ENCODE results near the gene TMTC2. TPM values are rescaled to one million over a fixed set of nuclear protein-coding genes. Genes with fewer than 3 reads are reported as not detected.

Gene TMTC2
- total and polyA plus RNA-seq, 2 donors: 3.0 to 5.1 TPM

- Histone ChIP-seq H3K27me3 (ENCODE audit: control insufficient read depth in 2 of 2, insufficient read depth in 1 of 2, low read length in 1 of 2) (no peaks in the 10 kb centered on the region), H3K27ac (ENCODE audit: low read depth in 1 of 2, low read length in 1 of 2) (no peak overlapping the region), H3K9me3 (ENCODE audit: control insufficient read depth in 2 of 2, insufficient read depth in 1 of 2, low read length in 1 of 2) (no peaks in the 10 kb centered on the region), H3K4me3 (ENCODE audit: low read length in 2 of 2) (no peak overlapping the region), H3K4me1 (ENCODE audit: control insufficient read depth in 2 of 2, insufficient read depth in 2 of 2, low read length in 2 of 2) (no peaks in the 10 kb centered on the region), H3K36me3 (ENCODE audit: control insufficient read depth in 2 of 2, insufficient read depth in 2 of 2, low read length in 1 of 2) (no peaks in the 10 kb centered on the region)
- WGBS: 93% methylated on average over 7 of the region's 7 CpGs
- no peak for DNase-seq (ENCODE audit: low read depth in 6 of 9, low spot score in 9 of 9)
Measured at GRCh38 chr12:82919388-82920054, 232.8 kb downstream of the TMTC2 start.

DNA sequence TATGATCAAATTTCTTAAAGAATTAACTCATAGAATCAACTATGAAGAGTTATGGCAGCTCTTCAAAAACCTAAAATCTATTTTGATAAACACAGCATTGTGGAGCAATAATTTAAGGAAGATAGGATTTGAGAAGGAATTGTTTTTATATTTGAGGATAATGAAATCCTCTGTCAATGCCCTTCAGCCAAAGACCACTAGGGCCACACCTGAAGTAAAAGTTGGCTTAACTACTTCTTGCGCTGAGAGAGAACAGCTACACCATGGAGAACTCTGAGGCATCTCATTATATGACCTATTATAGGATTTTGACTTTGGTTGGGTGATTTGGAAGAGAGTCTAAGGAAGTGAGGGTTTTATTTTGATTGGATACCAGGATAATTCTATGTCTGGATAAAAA, 237.2 kb downstream of the TMTC2 start:
- Histone ChIP-seq H3K4me1 (ENCODE audit: control insufficient read depth in 2 of 2, insufficient read depth in 2 of 2, low read length in 2 of 2) (no peaks in the 10 kb centered on the region), H3K9me3 (ENCODE audit: control insufficient read depth in 2 of 2, insufficient read depth in 1 of 2, low read length in 1 of 2) (no peaks in the 10 kb centered on the region), H3K4me3 (ENCODE audit: low read length in 2 of 2) (no peak overlapping the region), H3K36me3 (ENCODE audit: control insufficient read depth in 2 of 2, insufficient read depth in 2 of 2, low read length in 1 of 2) (no peaks in the 10 kb centered on the region), H3K27me3 (ENCODE audit: control insufficient read depth in 2 of 2, insufficient read depth in 1 of 2, low read length in 1 of 2) (no peaks in the 10 kb centered on the region), H3K27ac (ENCODE audit: low read depth in 1 of 2, low read length in 1 of 2) (no peak overlapping the region)
- no peak for DNase-seq (ENCODE audit: low read depth in 6 of 9, low spot score in 9 of 9)
- 99% methylated on average over 1 of the region's 1 CpG for WGBS

DNA sequence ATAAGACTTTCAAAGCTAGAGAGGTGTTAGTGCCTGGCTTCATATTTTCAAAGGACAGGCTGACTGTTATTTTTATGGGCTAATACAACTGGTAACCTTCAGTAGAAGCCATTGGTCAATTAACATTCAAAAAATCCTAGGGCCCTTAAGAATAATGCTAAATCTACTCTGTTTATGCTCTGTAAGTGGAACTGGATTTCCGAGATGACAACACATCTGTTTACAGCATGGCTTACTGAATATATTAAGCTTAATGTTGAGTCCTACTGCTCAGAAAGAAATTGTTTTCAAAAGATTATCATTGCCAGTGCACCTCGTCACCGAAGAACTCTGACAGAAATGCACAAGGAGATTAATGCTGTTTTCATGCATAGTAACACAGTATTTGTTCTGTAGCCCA, 239.9 kb downstream of the TMTC2 start:
- no peaks in the 10 kb centered on the region for H3K36me3 ChIP-seq (ENCODE audit: control insufficient read depth in 2 of 2, insufficient read depth in 2 of 2, low read length in 1 of 2)
- H3K4me3 ChIP-seq (ENCODE audit: low read length in 2 of 2): no peak overlapping the region
- no peaks in the 10 kb centered on the region for H3K4me1 ChIP-seq (ENCODE audit: control insufficient read depth in 2 of 2, insufficient read depth in 2 of 2, low read length in 2 of 2)
- no peaks in the 10 kb centered on the region for H3K27me3 ChIP-seq (ENCODE audit: control insufficient read depth in 2 of 2, insufficient read depth in 1 of 2, low read length in 1 of 2)
- no peak for DNase-seq (ENCODE audit: low read depth in 6 of 9, low spot score in 9 of 9)
- no peak overlapping the region for H3K27ac ChIP-seq (ENCODE audit: low read depth in 1 of 2, low read length in 1 of 2)
- 96% methylated on average over 3 of the region's 3 CpGs for WGBS
- no peaks in the 10 kb centered on the region for H3K9me3 ChIP-seq (ENCODE audit: control insufficient read depth in 2 of 2, insufficient read depth in 1 of 2, low read length in 1 of 2)

DNA sequence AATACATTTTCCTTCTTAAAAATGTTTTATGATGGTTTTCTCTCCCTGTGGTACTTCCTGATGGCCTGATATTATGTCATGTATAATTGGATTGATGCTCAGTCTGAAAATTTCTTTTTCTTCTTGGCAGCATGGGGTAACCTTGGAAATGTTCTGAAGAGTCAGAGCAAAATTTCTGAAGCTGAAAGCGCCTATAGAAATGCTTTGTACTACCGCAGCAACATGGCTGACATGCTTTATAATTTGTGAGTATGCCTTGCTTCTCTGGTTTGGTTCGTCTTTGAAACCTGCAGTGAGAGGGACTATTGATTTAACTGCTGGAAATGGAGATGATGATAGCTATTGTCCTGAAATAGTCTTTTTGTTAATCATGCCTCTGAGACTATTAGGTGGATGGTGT, 243.6 kb downstream of the TMTC2 start:
- WGBS: 95% methylated on average over 3 of the region's 3 CpGs
- no peak for DNase-seq (ENCODE audit: low read depth in 6 of 9, low spot score in 9 of 9)
- no peaks in the 10 kb centered on the region for H3K9me3 ChIP-seq (ENCODE audit: control insufficient read depth in 2 of 2, insufficient read depth in 1 of 2, low read length in 1 of 2)
- no peak overlapping the region for H3K27ac ChIP-seq (ENCODE audit: low read depth in 1 of 2, low read length in 1 of 2)
- no peaks in the 10 kb centered on the region for H3K36me3 ChIP-seq (ENCODE audit: control insufficient read depth in 2 of 2, insufficient read depth in 2 of 2, low read length in 1 of 2)
- no peak overlapping the region for H3K4me3 ChIP-seq (ENCODE audit: low read length in 2 of 2)
- no peaks in the 10 kb centered on the region for H3K27me3 ChIP-seq (ENCODE audit: control insufficient read depth in 2 of 2, insufficient read depth in 1 of 2, low read length in 1 of 2)
- H3K4me1 ChIP-seq (ENCODE audit: control insufficient read depth in 2 of 2, insufficient read depth in 2 of 2, low read length in 2 of 2): no peaks in the 10 kb centered on the region

GRCh38 chr12:82931349-82932116, 244.8 kb downstream of the TMTC2 start:
- Histone ChIP-seq H3K27me3 (ENCODE audit: control insufficient read depth in 2 of 2, insufficient read depth in 1 of 2, low read length in 1 of 2) (no peaks in the 10 kb centered on the region), H3K4me3 (ENCODE audit: low read length in 2 of 2) (no peak overlapping the region), H3K36me3 (ENCODE audit: control insufficient read depth in 2 of 2, insufficient read depth in 2 of 2, low read length in 1 of 2) (no peaks in the 10 kb centered on the region), H3K9me3 (ENCODE audit: control insufficient read depth in 2 of 2, insufficient read depth in 1 of 2, low read length in 1 of 2) (no peaks in the 10 kb centered on the region), H3K27ac (ENCODE audit: low read depth in 1 of 2, low read length in 1 of 2) (no peak overlapping the region), H3K4me1 (ENCODE audit: control insufficient read depth in 2 of 2, insufficient read depth in 2 of 2, low read length in 2 of 2) (no peaks in the 10 kb centered on the region)
- WGBS: 93% methylated on average over 5 of the region's 5 CpGs
- no peak for DNase-seq (ENCODE audit: low read depth in 6 of 9, low spot score in 9 of 9)

- H3K4me1 ChIP-seq (ENCODE audit: control insufficient read depth in 2 of 2, insufficient read depth in 2 of 2, low read length in 2 of 2): no peaks in the 10 kb centered on the region
- DNase-seq (ENCODE audit: low read depth in 6 of 9, low spot score in 9 of 9): no peak
- WGBS: 37% methylated on average over 2 of the region's 2 CpGs
- H3K36me3 ChIP-seq (ENCODE audit: control insufficient read depth in 2 of 2, insufficient read depth in 2 of 2, low read length in 1 of 2): no peaks in the 10 kb centered on the region
- no peak overlapping the region for H3K27ac ChIP-seq (ENCODE audit: low read depth in 1 of 2, low read length in 1 of 2)
- H3K9me3 ChIP-seq (ENCODE audit: control insufficient read depth in 2 of 2, insufficient read depth in 1 of 2, low read length in 1 of 2): no peaks in the 10 kb centered on the region
- H3K4me3 ChIP-seq (ENCODE audit: low read length in 2 of 2): no peak overlapping the region
- no peaks in the 10 kb centered on the region for H3K27me3 ChIP-seq (ENCODE audit: control insufficient read depth in 2 of 2, insufficient read depth in 1 of 2, low read length in 1 of 2)
Measured at GRCh38 chr12:82937151-82937550, 250.4 kb downstream of the TMTC2 start.

- no peak overlapping the region for H3K4me3 ChIP-seq (ENCODE audit: low read length in 2 of 2)
- no peaks in the 10 kb centered on the region for H3K27me3 ChIP-seq (ENCODE audit: control insufficient read depth in 2 of 2, insufficient read depth in 1 of 2, low read length in 1 of 2)
- H3K36me3 ChIP-seq (ENCODE audit: control insufficient read depth in 2 of 2, insufficient read depth in 2 of 2, low read length in 1 of 2): no peaks in the 10 kb centered on the region
- no peaks in the 10 kb centered on the region for H3K4me1 ChIP-seq (ENCODE audit: control insufficient read depth in 2 of 2, insufficient read depth in 2 of 2, low read length in 2 of 2)
- WGBS: 85% methylated on average over 2 of the region's 2 CpGs
- H3K9me3 ChIP-seq (ENCODE audit: control insufficient read depth in 2 of 2, insufficient read depth in 1 of 2, low read length in 1 of 2): no peaks in the 10 kb centered on the region
- DNase-seq (ENCODE audit: low read depth in 6 of 9, low spot score in 9 of 9): no peak
- no peak overlapping the region for H3K27ac ChIP-seq (ENCODE audit: low read depth in 1 of 2, low read length in 1 of 2)
Measured at GRCh38 chr12:82942521-82942920, 255.8 kb downstream of the TMTC2 start.

DNA sequence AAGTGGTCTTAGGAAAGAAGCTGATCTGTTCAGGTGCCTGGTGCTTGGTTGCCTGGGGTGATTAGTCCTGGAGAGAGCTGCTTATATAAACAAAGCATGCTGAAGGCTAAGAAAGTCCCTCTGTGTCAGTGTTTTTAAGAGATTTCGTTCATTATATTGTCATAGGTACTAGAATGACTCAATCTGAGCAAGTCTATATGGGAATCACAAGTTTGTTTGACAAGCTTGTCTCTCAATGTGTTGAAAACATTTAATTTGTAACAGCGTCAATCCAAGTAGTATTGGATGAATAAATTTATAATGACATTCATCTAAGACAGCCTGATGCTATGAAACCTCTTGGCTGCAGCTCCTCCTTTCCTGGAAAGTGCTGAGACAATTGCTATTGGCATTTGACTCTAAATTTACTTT, 256.3 kb downstream of the TMTC2 start:
- no peak for DNase-seq (ENCODE audit: low read depth in 6 of 9, low spot score in 9 of 9)
- H3K9me3 ChIP-seq (ENCODE audit: control insufficient read depth in 2 of 2, insufficient read depth in 1 of 2, low read length in 1 of 2): no peaks in the 10 kb centered on the region
- no peak overlapping the region for H3K4me3 ChIP-seq (ENCODE audit: low read length in 2 of 2)
- H3K36me3 ChIP-seq (ENCODE audit: control insufficient read depth in 2 of 2, insufficient read depth in 2 of 2, low read length in 1 of 2): no peaks in the 10 kb centered on the region
- H3K27me3 ChIP-seq (ENCODE audit: control insufficient read depth in 2 of 2, insufficient read depth in 1 of 2, low read length in 1 of 2): no peaks in the 10 kb centered on the region
- no peaks in the 10 kb centered on the region for H3K4me1 ChIP-seq (ENCODE audit: control insufficient read depth in 2 of 2, insufficient read depth in 2 of 2, low read length in 2 of 2)
- WGBS: 78% methylated on average over 2 of the region's 2 CpGs
- H3K27ac ChIP-seq (ENCODE audit: low read depth in 1 of 2, low read length in 1 of 2): no peak overlapping the region

DNA sequence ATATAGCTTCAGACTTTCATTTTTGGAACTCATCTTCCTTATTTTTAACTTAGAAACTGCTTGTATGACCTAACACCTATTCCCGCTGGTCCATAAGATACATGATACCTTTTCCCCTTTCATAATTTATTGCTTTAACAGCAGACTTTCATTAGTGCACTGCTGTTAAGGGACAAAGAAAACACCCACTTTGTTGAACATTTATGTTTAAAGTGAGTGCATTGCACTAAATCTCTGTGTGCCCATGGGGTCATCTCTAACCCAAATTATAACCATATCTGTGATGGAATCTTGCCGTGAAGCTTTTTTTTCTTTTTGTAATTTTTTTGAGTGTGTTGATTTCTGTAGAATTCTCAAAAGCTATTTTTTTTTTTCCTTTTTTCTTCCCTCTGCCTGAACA, 261.8 kb downstream of the TMTC2 start:
- Histone ChIP-seq H3K27me3 (ENCODE audit: control insufficient read depth in 2 of 2, insufficient read depth in 1 of 2, low read length in 1 of 2) (no peaks in the 10 kb centered on the region), H3K4me1 (ENCODE audit: control insufficient read depth in 2 of 2, insufficient read depth in 2 of 2, low read length in 2 of 2) (no peaks in the 10 kb centered on the region), H3K27ac (ENCODE audit: low read depth in 1 of 2, low read length in 1 of 2) (no peak overlapping the region), H3K4me3 (ENCODE audit: low read length in 2 of 2) (no peak overlapping the region), H3K36me3 (ENCODE audit: control insufficient read depth in 2 of 2, insufficient read depth in 2 of 2, low read length in 1 of 2) (no peaks in the 10 kb centered on the region), H3K9me3 (ENCODE audit: control insufficient read depth in 2 of 2, insufficient read depth in 1 of 2, low read length in 1 of 2) (no peaks in the 10 kb centered on the region)
- DNase-seq (ENCODE audit: low read depth in 6 of 9, low spot score in 9 of 9): no peak
- WGBS: 95% methylated on average over 2 of the region's 2 CpGs

Data from thymus (tissue), 11 donors.